ENCODE data around the gene HMCN2.

The HMCN2 gene

DNA sequence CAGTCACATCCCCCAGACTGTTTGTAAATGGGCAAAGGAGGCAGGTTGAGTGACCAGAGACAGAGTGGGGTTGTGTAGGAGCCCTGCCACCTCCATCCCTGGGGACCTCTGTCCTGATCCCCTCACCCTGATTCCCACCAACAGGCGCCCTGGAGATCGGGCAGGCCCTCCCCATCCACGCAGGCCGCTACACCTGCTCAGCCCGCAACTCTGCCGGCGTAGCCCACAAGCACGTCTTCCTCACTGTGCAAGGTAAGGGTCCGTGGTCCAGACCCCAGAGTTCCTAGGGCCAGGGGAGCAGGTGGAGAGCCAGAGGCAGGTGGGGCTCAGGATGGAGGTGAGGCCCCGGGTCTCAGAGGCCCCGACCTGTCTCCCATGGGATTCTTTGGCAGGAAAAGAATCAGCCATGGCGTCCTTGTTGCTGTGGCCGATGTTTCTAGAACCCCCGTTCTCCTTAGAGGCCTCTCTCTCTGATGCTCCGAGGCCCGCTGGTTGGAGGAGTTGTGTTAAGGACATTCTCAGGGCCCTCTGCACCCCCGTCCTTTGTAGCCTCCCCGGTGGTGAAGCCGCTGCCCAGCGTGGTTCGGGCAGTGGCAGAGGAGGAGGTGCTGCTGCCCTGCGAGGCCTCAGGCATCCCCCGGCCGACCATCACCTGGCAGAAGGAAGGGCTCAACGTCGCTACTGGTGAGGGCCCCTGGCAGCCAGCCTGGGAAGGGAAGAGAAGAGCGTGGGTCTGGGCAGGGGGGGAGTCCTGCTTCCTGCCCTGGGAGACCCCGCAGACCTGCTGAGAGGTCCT lies 137.3 kb downstream of the HMCN2 start:
- Histone ChIP-seq H3K4me2 (ENCODE audit: low read depth, low read length, poor library complexity, severe bottlenecking) (no peak overlapping the region), H2AFZ (ENCODE audit: low read length) (no peak overlapping the region), H3K9me3 (ENCODE audit: insufficient read depth, low read depth, low read length) (no peaks in the 10 kb centered on the region), H4K20me1 (ENCODE audit: insufficient read depth, low read length, poor library complexity, severe bottlenecking) (no peaks in the 10 kb centered on the region), H3K4me3 (ENCODE audit: low read length, poor library complexity, severe bottlenecking) (no peak overlapping the region), H3K79me2 (ENCODE audit: insufficient read depth, low read length) (no peaks in the 10 kb centered on the region), H3K9me2 (replicated peaks; ENCODE audit: low read depth, low read length) (no peaks in the 10 kb centered on the region), H3K9ac (ENCODE audit: low read depth, low read length, poor library complexity, severe bottlenecking) (no peak overlapping the region), H3F3A (ENCODE audit: low read depth) (no peaks in the 10 kb centered on the region), H3K27me3 (ENCODE audit: insufficient read depth, low read length, poor library complexity, severe bottlenecking) (no peaks in the 10 kb centered on the region), H3K4me1 (ENCODE audit: insufficient read depth, low read length, poor library complexity, severe bottlenecking) (no peaks in the 10 kb centered on the region), H3K36me3 (ENCODE audit: insufficient read depth, low read length) (no peaks in the 10 kb centered on the region)
- TF ChIP-seq EZH2phosphoT487 (IDR thresholded peaks at IDR 0.05; ENCODE audit: borderline replicate concordance) = no peak
- TF ChIP-seq, protein P1, sequence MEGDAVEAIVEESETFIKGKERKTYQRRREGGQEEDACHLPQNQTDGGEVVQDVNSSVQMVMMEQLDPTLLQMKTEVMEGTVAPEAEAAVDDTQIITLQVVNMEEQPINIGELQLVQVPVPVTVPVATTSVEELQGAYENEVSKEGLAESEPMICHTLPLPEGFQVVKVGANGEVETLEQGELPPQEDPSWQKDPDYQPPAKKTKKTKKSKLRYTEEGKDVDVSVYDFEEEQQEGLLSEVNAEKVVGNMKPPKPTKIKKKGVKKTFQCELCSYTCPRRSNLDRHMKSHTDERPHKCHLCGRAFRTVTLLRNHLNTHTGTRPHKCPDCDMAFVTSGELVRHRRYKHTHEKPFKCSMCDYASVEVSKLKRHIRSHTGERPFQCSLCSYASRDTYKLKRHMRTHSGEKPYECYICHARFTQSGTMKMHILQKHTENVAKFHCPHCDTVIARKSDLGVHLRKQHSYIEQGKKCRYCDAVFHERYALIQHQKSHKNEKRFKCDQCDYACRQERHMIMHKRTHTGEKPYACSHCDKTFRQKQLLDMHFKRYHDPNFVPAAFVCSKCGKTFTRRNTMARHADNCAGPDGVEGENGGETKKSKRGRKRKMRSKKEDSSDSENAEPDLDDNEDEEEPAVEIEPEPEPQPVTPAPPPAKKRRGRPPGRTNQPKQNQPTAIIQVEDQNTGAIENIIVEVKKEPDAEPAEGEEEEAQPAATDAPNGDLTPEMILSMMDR (conservative IDR thresholded peaks at IDR 0.05; ENCODE audit: low read length) = no peak

DNA sequence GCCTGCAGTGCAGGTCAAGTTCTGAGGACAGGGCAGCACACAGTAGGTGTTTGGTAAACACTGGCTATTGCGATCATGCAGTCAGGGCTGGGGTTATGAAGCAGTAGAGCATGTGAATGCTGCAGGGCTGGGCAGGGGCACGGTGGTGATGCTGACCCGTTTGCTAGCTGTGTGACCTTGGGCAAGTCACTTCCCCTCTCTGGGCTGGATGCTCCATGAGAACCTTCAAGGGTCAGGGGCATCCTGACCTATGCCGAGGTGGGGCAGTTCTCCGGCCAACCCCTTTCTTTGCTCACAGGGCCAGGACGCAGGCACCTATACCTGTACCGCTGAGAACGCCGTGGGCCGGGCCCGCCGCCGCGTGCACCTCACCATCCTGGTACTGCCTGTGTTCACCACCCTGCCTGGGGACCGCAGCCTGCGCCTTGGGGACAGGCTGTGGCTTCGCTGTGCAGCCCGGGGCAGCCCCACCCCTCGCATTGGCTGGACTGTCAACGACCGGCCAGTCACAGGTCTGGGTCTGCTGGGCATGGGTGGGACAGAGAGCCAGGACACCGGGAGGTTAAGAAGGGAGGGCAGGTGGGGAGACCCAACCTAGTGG lies 140.2 kb downstream of the HMCN2 start:
- Histone ChIP-seq H3K9me2 (replicated peaks; ENCODE audit: low read depth, low read length) (no peaks in the 10 kb centered on the region), H2AFZ (ENCODE audit: low read length) (no peak overlapping the region), H3K36me3 (ENCODE audit: insufficient read depth, low read length) (no peaks in the 10 kb centered on the region), H4K20me1 (ENCODE audit: insufficient read depth, low read length, poor library complexity, severe bottlenecking) (no peaks in the 10 kb centered on the region), H3K4me1 (ENCODE audit: insufficient read depth, low read length, poor library complexity, severe bottlenecking) (no peaks in the 10 kb centered on the region), H3K9me3 (ENCODE audit: insufficient read depth, low read depth, low read length) (no peaks in the 10 kb centered on the region), H3F3A (ENCODE audit: low read depth) (no peaks in the 10 kb centered on the region), H3K27me3 (ENCODE audit: insufficient read depth, low read length, poor library complexity, severe bottlenecking) (no peaks in the 10 kb centered on the region), H3K79me2 (ENCODE audit: insufficient read depth, low read length) (no peaks in the 10 kb centered on the region), H3K4me2 (ENCODE audit: low read depth, low read length, poor library complexity, severe bottlenecking) (no peak overlapping the region), H3K9ac (ENCODE audit: low read depth, low read length, poor library complexity, severe bottlenecking) (no peak overlapping the region), H3K4me3 (ENCODE audit: low read length, poor library complexity, severe bottlenecking) (no peak overlapping the region)
- TF ChIP-seq EZH2phosphoT487 (IDR thresholded peaks at IDR 0.05; ENCODE audit: borderline replicate concordance) = no peak
- TF ChIP-seq, protein P1 (conservative IDR thresholded peaks at IDR 0.05; ENCODE audit: low read length) = no peak

DNA sequence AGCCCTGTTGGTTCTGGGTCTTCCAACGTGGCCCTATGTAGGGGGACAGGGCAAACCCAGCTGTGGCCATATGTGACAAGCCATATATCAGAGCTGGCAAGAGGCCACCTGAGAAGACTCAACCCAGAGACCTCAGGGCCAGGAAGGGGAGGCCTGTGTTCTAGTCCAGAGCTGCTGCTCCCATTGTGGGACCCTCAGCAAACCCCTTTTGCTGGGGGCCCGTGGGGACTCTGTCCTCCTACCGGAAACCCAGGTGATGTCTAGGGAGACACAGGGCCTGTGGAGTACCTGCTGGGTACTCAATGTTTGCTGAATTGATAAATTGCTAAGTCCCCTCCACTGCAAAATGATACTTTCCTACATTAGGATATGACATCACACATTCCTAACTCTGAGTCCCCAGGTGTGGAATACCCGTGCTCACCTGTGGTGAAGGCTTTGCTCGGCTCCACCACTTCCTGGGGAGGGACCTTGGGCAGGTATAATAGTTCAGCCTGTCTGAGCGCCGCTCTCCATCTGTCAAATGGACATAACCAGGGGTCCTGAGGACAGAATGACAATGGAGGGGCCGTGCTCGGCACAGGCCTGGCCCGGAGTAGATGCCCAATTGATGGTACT lies 140.8 kb downstream of the HMCN2 start:
- TF ChIP-seq, protein P1 (conservative IDR thresholded peaks at IDR 0.05; ENCODE audit: low read length) = no peak
- no peak for TF ChIP-seq EZH2phosphoT487 (IDR thresholded peaks at IDR 0.05; ENCODE audit: borderline replicate concordance)
- Histone ChIP-seq H3F3A (ENCODE audit: low read depth) (no peaks in the 10 kb centered on the region), H3K9ac (ENCODE audit: low read depth, low read length, poor library complexity, severe bottlenecking) (no peak overlapping the region)

More for the DNA sequence above, 140.8 kb downstream of the HMCN2 start:
- Histone ChIP-seq H2AFZ (ENCODE audit: low read length) (no peak overlapping the region), H3K4me1 (ENCODE audit: insufficient read depth, low read length, poor library complexity, severe bottlenecking) (no peaks in the 10 kb centered on the region), H3K4me2 (ENCODE audit: low read depth, low read length, poor library complexity, severe bottlenecking) (no peak overlapping the region), H3K4me3 (ENCODE audit: low read length, poor library complexity, severe bottlenecking) (no peak overlapping the region), H3K9me2 (replicated peaks; ENCODE audit: low read depth, low read length) (no peaks in the 10 kb centered on the region), H3K27me3 (ENCODE audit: insufficient read depth, low read length, poor library complexity, severe bottlenecking) (no peaks in the 10 kb centered on the region), H4K20me1 (ENCODE audit: insufficient read depth, low read length, poor library complexity, severe bottlenecking) (no peaks in the 10 kb centered on the region), H3K36me3 (ENCODE audit: insufficient read depth, low read length) (no peaks in the 10 kb centered on the region), H3K79me2 (ENCODE audit: insufficient read depth, low read length) (no peaks in the 10 kb centered on the region), H3K9me3 (ENCODE audit: insufficient read depth, low read depth, low read length) (no peaks in the 10 kb centered on the region)
